Measurements from ENCODE around the gene YJEFN3.

YJEFN3 gene

GRCh38 chr19:19559931-19560330, 31.2 kb downstream of the YJEFN3 start:
- no peak overlapping the region for H4K8ac ChIP-seq (ENCODE audit: low read depth, low read length)
- no peak overlapping the region for H3K18ac ChIP-seq (ENCODE audit: low read length)
- H3K23ac ChIP-seq (ENCODE audit: low read depth, low read length, poor library complexity), result no peak overlapping the region
- H2AK5ac ChIP-seq (ENCODE audit: low read depth, low read length), result no peak overlapping the region
- H3K9ac ChIP-seq (ENCODE audit: low read depth, low read length, poor library complexity), result peak overlapping the region; percentile 54
- H3K27me3 ChIP-seq (ENCODE audit: control insufficient read depth in 3 of 3, insufficient read depth in 3 of 3, low read depth in 1 of 3, low read length in 3 of 3), result no peaks in the 10 kb centered on the region
- no peak overlapping the region for H3K4me2 ChIP-seq (ENCODE audit: insufficient read depth, low read length, poor library complexity, severe bottlenecking)
- no peak overlapping the region for H4K91ac ChIP-seq (ENCODE audit: low read depth, low read length, poor library complexity)
- no peak overlapping the region for H2BK12ac ChIP-seq (ENCODE audit: low read length)
- H3K9me3 ChIP-seq (replicated peaks in 1 of 2; ENCODE audit: control insufficient read depth in 2 of 2, insufficient read depth in 1 of 2, low read depth in 1 of 2, low read length in 2 of 2), result no peaks in the 10 kb centered on the region
- H2BK15ac ChIP-seq (ENCODE audit: low read length), result no peak overlapping the region
- H2BK5ac ChIP-seq (ENCODE audit: low read length), result no peak overlapping the region
- no peak overlapping the region for H2BK120ac ChIP-seq (ENCODE audit: low read depth, low read length)
- H3K14ac ChIP-seq (ENCODE audit: low read length), result no peak overlapping the region
- H3K4me3 ChIP-seq (ENCODE audit: low read length in 2 of 2), result peak overlapping the region in 1 of 2 donors; percentile 32
- H2AFZ ChIP-seq (ENCODE audit: low read length), result no peak overlapping the region
- no peak overlapping the region for H3K4ac ChIP-seq (ENCODE audit: low read length)
- peaks cover 3% of the 10 kb centered on the region for H3K79me1 ChIP-seq (ENCODE audit: low read depth, low read length)
- no peak overlapping the region for H3K27ac ChIP-seq (replicated peaks; ENCODE audit: low read length)
- no peaks in the 10 kb centered on the region for H3K4me1 ChIP-seq (ENCODE audit: control insufficient read depth in 2 of 2, insufficient read depth in 1 of 2, low read depth in 1 of 2, low read length in 2 of 2)
- DNase-seq (ENCODE audit: low spot score), result no peak
- peaks cover 3 to 5% of the 10 kb centered on the region in 2 donors for H3K36me3 ChIP-seq (replicated peaks in 1 of 2; ENCODE audit: control insufficient read depth in 2 of 2, insufficient read depth in 2 of 2, low read length in 2 of 2)
- no CpG with 5 or more reads among the region's 4 CpGs for WGBS, 2 donors (ENCODE audit: extremely low coverage in 2 of 2, insufficient read length in 2 of 2, insufficient replicate concordance in 1 of 2)

GRCh38 chr19:19561946-19562664, 33.4 kb downstream of the YJEFN3 start:
- Histone ChIP-seq H2AK5ac (ENCODE audit: low read depth, low read length) (no peak overlapping the region), H3K18ac (ENCODE audit: low read length) (no peak overlapping the region), H2BK120ac (ENCODE audit: low read depth, low read length) (no peak overlapping the region), H3K4me2 (ENCODE audit: insufficient read depth, low read length, poor library complexity, severe bottlenecking) (no peak overlapping the region), H3K4me1 (ENCODE audit: control insufficient read depth in 2 of 2, insufficient read depth in 1 of 2, low read depth in 1 of 2, low read length in 2 of 2) (no peaks in the 10 kb centered on the region), H3K27me3 (ENCODE audit: control insufficient read depth in 3 of 3, insufficient read depth in 3 of 3, low read depth in 1 of 3, low read length in 3 of 3) (no peaks in the 10 kb centered on the region), H2BK5ac (ENCODE audit: low read length) (peak overlapping the region; percentile 68), H3K79me1 (ENCODE audit: low read depth, low read length) (peaks cover 3% of the 10 kb centered on the region), H2BK15ac (ENCODE audit: low read length) (no peak overlapping the region), H3K27ac (replicated peaks; ENCODE audit: low read length) (no peak overlapping the region), H3K4ac (ENCODE audit: low read length) (no peak overlapping the region), H2AFZ (ENCODE audit: low read length) (no peak overlapping the region), H3K9ac (ENCODE audit: low read depth, low read length, poor library complexity) (peak overlapping the region; percentile 15), H3K14ac (ENCODE audit: low read length) (no peak overlapping the region), H3K4me3 (ENCODE audit: low read length in 2 of 2) (no peak overlapping the region), H3K36me3 (replicated peaks in 1 of 2; ENCODE audit: control insufficient read depth in 2 of 2, insufficient read depth in 2 of 2, low read length in 2 of 2) (peaks cover 3 to 12% of the 10 kb centered on the region in 2 donors), H3K23ac (ENCODE audit: low read depth, low read length, poor library complexity) (peak overlapping the region; percentile 85), H3K9me3 (replicated peaks in 1 of 2; ENCODE audit: control insufficient read depth in 2 of 2, insufficient read depth in 1 of 2, low read depth in 1 of 2, low read length in 2 of 2) (no peaks in the 10 kb centered on the region), H2BK12ac (ENCODE audit: low read length) (no peak overlapping the region), H4K91ac (ENCODE audit: low read depth, low read length, poor library complexity) (no peak overlapping the region), H4K8ac (ENCODE audit: low read depth, low read length) (no peak overlapping the region)
- no CpG with 5 or more reads among the region's 26 CpGs for WGBS, 2 donors (ENCODE audit: extremely low coverage in 2 of 2, insufficient read length in 2 of 2, insufficient replicate concordance in 1 of 2)
- DNase-seq (ENCODE audit: low spot score), result no peak

- H2AFZ ChIP-seq (ENCODE audit: low read length), result no peak overlapping the region
- peak overlapping the region; percentile 57 for H3K18ac ChIP-seq (ENCODE audit: low read length)
- peak overlapping the region; percentile 54 for H2AK5ac ChIP-seq (ENCODE audit: low read depth, low read length)
- no peak overlapping the region for H4K8ac ChIP-seq (ENCODE audit: low read depth, low read length)
- H2BK5ac ChIP-seq (ENCODE audit: low read length), result peak overlapping the region; percentile 68
- no peak overlapping the region for H3K4me2 ChIP-seq (ENCODE audit: insufficient read depth, low read length, poor library complexity, severe bottlenecking)
- peak overlapping the region; percentile 84 for H3K4ac ChIP-seq (ENCODE audit: low read length)
- DNase-seq (ENCODE audit: low spot score), result no peak
- H4K91ac ChIP-seq (ENCODE audit: low read depth, low read length, poor library complexity), result no peak overlapping the region
- no CpG with 5 or more reads among the region's 17 CpGs for WGBS, 2 donors (ENCODE audit: extremely low coverage in 2 of 2, insufficient read length in 2 of 2, insufficient replicate concordance in 1 of 2)
- peak overlapping the region; percentile 38 for H3K14ac ChIP-seq (ENCODE audit: low read length)
- no peak overlapping the region for H2BK15ac ChIP-seq (ENCODE audit: low read length)
- H3K23ac ChIP-seq (ENCODE audit: low read depth, low read length, poor library complexity), result peak overlapping the region; percentile 85
- peaks cover 3% of the 10 kb centered on the region for H3K79me1 ChIP-seq (ENCODE audit: low read depth, low read length)
- peak overlapping the region; percentile 60 for H3K9ac ChIP-seq (ENCODE audit: low read depth, low read length, poor library complexity)
- H3K36me3 ChIP-seq (replicated peaks in 1 of 2; ENCODE audit: control insufficient read depth in 2 of 2, insufficient read depth in 2 of 2, low read length in 2 of 2), result peaks cover 3 to 19% of the 10 kb centered on the region in 2 donors
- H3K9me3 ChIP-seq (replicated peaks in 1 of 2; ENCODE audit: control insufficient read depth in 2 of 2, insufficient read depth in 1 of 2, low read depth in 1 of 2, low read length in 2 of 2), result peaks cover 0 to 2% of the 10 kb centered on the region in 2 donors
- H3K4me3 ChIP-seq (ENCODE audit: low read length in 2 of 2), result no peak overlapping the region
- H3K4me1 ChIP-seq (ENCODE audit: control insufficient read depth in 2 of 2, insufficient read depth in 1 of 2, low read depth in 1 of 2, low read length in 2 of 2), result no peaks in the 10 kb centered on the region
- H3K27me3 ChIP-seq (ENCODE audit: control insufficient read depth in 3 of 3, insufficient read depth in 3 of 3, low read depth in 1 of 3, low read length in 3 of 3), result no peaks in the 10 kb centered on the region
- no peak overlapping the region for H2BK120ac ChIP-seq (ENCODE audit: low read depth, low read length)
- H2BK12ac ChIP-seq (ENCODE audit: low read length), result peak overlapping the region; percentile 75
- H3K27ac ChIP-seq (replicated peaks; ENCODE audit: low read length), result no peak overlapping the region
Measured at GRCh38 chr19:19562665-19563347, 34.1 kb downstream of the YJEFN3 start.

- Histone ChIP-seq H3K4me3 (ENCODE audit: low read length in 2 of 2) (no peak overlapping the region), H3K23ac (ENCODE audit: low read depth, low read length, poor library complexity) (peak overlapping the region; percentile 85), H3K4me2 (ENCODE audit: insufficient read depth, low read length, poor library complexity, severe bottlenecking) (no peak overlapping the region), H3K4me1 (ENCODE audit: control insufficient read depth in 2 of 2, insufficient read depth in 1 of 2, low read depth in 1 of 2, low read length in 2 of 2) (no peaks in the 10 kb centered on the region), H3K27ac (replicated peaks; ENCODE audit: low read length) (no peak overlapping the region), H3K9ac (ENCODE audit: low read depth, low read length, poor library complexity) (peak overlapping the region; percentile 60), H3K36me3 (replicated peaks in 1 of 2; ENCODE audit: control insufficient read depth in 2 of 2, insufficient read depth in 2 of 2, low read length in 2 of 2) (peaks cover 3 to 19% of the 10 kb centered on the region in 2 donors), H3K18ac (ENCODE audit: low read length) (peak overlapping the region; percentile 57), H3K79me1 (ENCODE audit: low read depth, low read length) (peaks cover 3% of the 10 kb centered on the region), H2BK120ac (ENCODE audit: low read depth, low read length) (no peak overlapping the region), H3K4ac (ENCODE audit: low read length) (peak overlapping the region; percentile 84), H2BK12ac (ENCODE audit: low read length) (no peak overlapping the region), H4K91ac (ENCODE audit: low read depth, low read length, poor library complexity) (no peak overlapping the region), H3K9me3 (replicated peaks in 1 of 2; ENCODE audit: control insufficient read depth in 2 of 2, insufficient read depth in 1 of 2, low read depth in 1 of 2, low read length in 2 of 2) (peaks cover 0 to 2% of the 10 kb centered on the region in 2 donors), H2AFZ (ENCODE audit: low read length) (no peak overlapping the region), H3K14ac (ENCODE audit: low read length) (peak overlapping the region; percentile 38), H4K8ac (ENCODE audit: low read depth, low read length) (no peak overlapping the region), H2BK15ac (ENCODE audit: low read length) (no peak overlapping the region), H2BK5ac (ENCODE audit: low read length) (no peak overlapping the region), H2AK5ac (ENCODE audit: low read depth, low read length) (peak overlapping the region; percentile 54), H3K27me3 (ENCODE audit: control insufficient read depth in 3 of 3, insufficient read depth in 3 of 3, low read depth in 1 of 3, low read length in 3 of 3) (no peaks in the 10 kb centered on the region)
- no CpG with 5 or more reads among the region's 17 CpGs for WGBS, 2 donors (ENCODE audit: extremely low coverage in 2 of 2, insufficient read length in 2 of 2, insufficient replicate concordance in 1 of 2)
- DNase-seq (ENCODE audit: low spot score), result no peak
Measured at GRCh38 chr19:19563348-19563848, 34.7 kb downstream of the YJEFN3 start.

Data from neuronal stem cell (in vitro differentiated cells).